SK-N-SH (cell line): Measurements from ENCODE around the gene PTPN14. TPM values are rescaled to one million over a fixed set of nuclear protein-coding genes. Genes with fewer than 3 reads are reported as not detected.

Experiments used
- CTCF ChIA-PET: fragments of 300-600, 350-600 bp; formaldehyde crosslinking; extraction: SDS; loops from one replicate; lab custom pipeline; 2021; lab: Yijun Ruan, JAX
- POLR2A ChIA-PET: fragments of 350-600 bp; sonication (Branson Sonifier 250); formaldehyde crosslinking; extraction: SDS; loops from one replicate; lab custom pipeline; 2020; ENCODE audit warnings: antibody characterized with exemption, inconsistent platforms; lab: Yijun Ruan, JAX
- DNase-seq: peaks from one replicate; pipeline ENCODE4 v3.0.0; 2012
- H2AFZ ChIP-seq: fragments of 200-600 bp; sonication (generic); 2 replicates; pipeline ENCODE4 v1.8.1; 2016; ENCODE audit warnings: antibody characterized with exemption, mild to moderate bottlenecking, low read depth
- H3F3A ChIP-seq: fragments of 200-600 bp; sonication (generic); replicated peaks from 2 replicates; pipeline ENCODE3; 2016; ENCODE audit warnings: antibody characterized with exemption, mild to moderate bottlenecking; ENCODE audit not compliant: insufficient read depth
- H3K27ac ChIP-seq, 2 experiments: fragments of 200-500 bp in 1 of 2; fragments of 200-600 bp in 1 of 2; sonication (Bioruptor generic) in 1 of 2; sonication (generic), shearing (Covaris generic) in 1 of 2; 2 replicates each; pipeline versions ENCODE4 v1.5.1 to v1.6.1; 2014 to 2016; ENCODE audit warnings: low read depth in 2 of 2, inconsistent platforms in 1 of 2, low read length in 1 of 2, mild to moderate bottlenecking in 1 of 2, mixed read lengths in 1 of 2
- H3K27me3 ChIP-seq: fragments of 200-600 bp; sonication (generic), shearing (Covaris generic); 2 replicates; pipeline ENCODE4 v1.6.1; 2016; ENCODE audit warnings: mixed run types; ENCODE audit not compliant: insufficient read depth
- H3K36me3 ChIP-seq, 2 experiments: fragments of 200-500 bp in 1 of 2; fragments of 200-600 bp in 1 of 2; sonication (Bioruptor generic) in 1 of 2; sonication (generic) in 1 of 2; replicated peaks in 1 of 2; 2 replicates each; pipeline versions ENCODE3 to v1.5.1; 2014 to 2016; ENCODE audit warnings: low read length in 1 of 2, mild to moderate bottlenecking in 1 of 2; ENCODE audit not compliant: insufficient read depth in 2 of 2, control insufficient read depth in 1 of 2
- H3K4me1 ChIP-seq, 2 experiments: fragments of 200-500 bp in 1 of 2; fragments of 200-600 bp in 1 of 2; sonication (Bioruptor generic) in 1 of 2; sonication (generic), shearing (Covaris generic) in 1 of 2; 2 replicates each; pipeline versions ENCODE4 v1.5.1 to v1.6.1; 2014 to 2016; ENCODE audit warnings: low read depth in 1 of 2, low read length in 1 of 2, mixed run types in 1 of 2; ENCODE audit not compliant: insufficient read depth in 2 of 2, control insufficient read depth in 1 of 2
- H3K4me2 ChIP-seq: fragments of 200-600 bp; sonication (generic), shearing (Covaris generic); 2 replicates; pipeline ENCODE4 v1.6.1; 2017; ENCODE audit warnings: mixed run types
- H3K4me3 ChIP-seq, 2 experiments: fragments of 200-500 bp in 1 of 2; fragments of 200-600 bp in 1 of 2; sonication (Bioruptor generic) in 1 of 2; sonication (generic), shearing (Covaris generic) in 1 of 2; 2 replicates each; pipeline versions ENCODE4 v1.5.1 to v1.8.1; 2014 to 2016; ENCODE audit warnings: low read depth in 2 of 2, inconsistent platforms in 1 of 2, low read length in 1 of 2, mild to moderate bottlenecking in 1 of 2, mixed read lengths in 1 of 2, moderate library complexity in 1 of 2
- H3K79me2 ChIP-seq: fragments of 200-600 bp; sonication (generic); 2 replicates; pipeline ENCODE4 v1.8.1; 2017; ENCODE audit warnings: mild to moderate bottlenecking; ENCODE audit not compliant: insufficient read depth
- H3K9ac ChIP-seq: fragments of 200-600 bp; sonication (generic); 2 replicates; pipeline ENCODE4 v1.6.1; 2017; ENCODE audit warnings: mixed run types
- H3K9me2 ChIP-seq: fragments of 200-600 bp; sonication (generic); 2 replicates; pipeline ENCODE4 v1.6.1; 2017; ENCODE audit warnings: mixed run types
- H3K9me3 ChIP-seq: fragments of 200-600 bp; sonication (generic); 2 replicates; pipeline ENCODE4 v1.6.1; 2017; ENCODE audit warnings: mixed run types, mild to moderate bottlenecking, moderate library complexity
- H4K20me1 ChIP-seq: fragments of 200-600 bp; sonication (generic); 2 replicates; pipeline ENCODE4 v1.6.1; 2017; ENCODE audit warnings: mild to moderate bottlenecking, mixed run types; ENCODE audit not compliant: insufficient read depth
- ELF1 ChIP-seq: IDR thresholded peaks from 2 replicates; pipeline ENCODE4 v1.4.0; 2012
- FOSL2 ChIP-seq: IDR thresholded peaks from 2 replicates; pipeline ENCODE4 v1.4.0; 2012; ENCODE audit warnings: low read depth, mild to moderate bottlenecking, moderate library complexity, borderline replicate concordance
- FOXJ3 ChIP-seq: sonication (generic); formaldehyde crosslinking; IDR thresholded peaks from 2 replicates; pipeline ENCODE4 v1.5.1; 2020; ENCODE audit warnings: mild to moderate bottlenecking, missing genetic modification reagents
- FOXM1 ChIP-seq: IDR thresholded peaks from 2 replicates; pipeline ENCODE4 v1.4.0; 2012; ENCODE audit warnings: low read depth, mild to moderate bottlenecking
- GABPA ChIP-seq: IDR thresholded peaks from 2 replicates; pipeline ENCODE4 v1.4.0; 2012; ENCODE audit warnings: low read depth, mild to moderate bottlenecking
- JUND ChIP-seq: IDR thresholded peaks from 2 replicates; pipeline ENCODE4 v1.4.0; 2012
- MXI1 ChIP-seq: IDR thresholded peaks from 2 replicates; pipeline ENCODE4 v1.6.1; 2012; ENCODE audit warnings: mild to moderate bottlenecking, low read depth, low read length, improper control_type of control experiment
- NRF1 ChIP-seq: IDR thresholded peaks from 2 replicates; pipeline ENCODE4 v1.6.1; 2012; ENCODE audit warnings: low read depth, mild to moderate bottlenecking, low read length
- RFX5 ChIP-seq: IDR thresholded peaks from 2 replicates; pipeline ENCODE4 v1.6.1; 2012; ENCODE audit warnings: mild to moderate bottlenecking, improper control_type of control experiment, low read length
- RXRA ChIP-seq: IDR thresholded peaks from 2 replicates; pipeline ENCODE4 v1.4.0; 2012; ENCODE audit warnings: low read depth, mild to moderate bottlenecking, borderline replicate concordance
- TAF1 ChIP-seq: IDR thresholded peaks from 2 replicates; pipeline ENCODE4 v1.6.1; 2012; ENCODE audit warnings: low read depth, mild to moderate bottlenecking, low read length, moderate library complexity, borderline replicate concordance
- TEAD4 ChIP-seq: IDR thresholded peaks from 2 replicates; pipeline ENCODE4 v1.4.0; 2012; ENCODE audit warnings: mild to moderate bottlenecking, borderline replicate concordance; ENCODE audit not compliant: insufficient read depth
- polyA plus RNA-seq, 3 experiments: library from polyadenylated mRNA; depleted of rRNA; stranded (reverse); fragments of >200 nt; gene quantifications; 2 replicates each; pipeline ENCODE4 v1.2.3, GENCODE V29; 2012
- TF ChIP-seq, protein P1 (sequence below): IDR thresholded peaks from 2 replicates; pipeline ENCODE4 v1.4.0; 2012; ENCODE audit warnings: low read depth
- TF ChIP-seq, protein P2 (sequence below): fragments of 150-350 bp; IDR thresholded peaks from 2 replicates; pipeline ENCODE4 v1.6.1; 2017; ENCODE audit warnings: antibody characterized with exemption, low read length, low read depth, borderline replicate concordance
- TF ChIP-seq, protein P3 (sequence below): IDR thresholded peaks from 2 replicates; pipeline ENCODE4 v1.6.1; 2012; ENCODE audit warnings: mild to moderate bottlenecking, low read depth, low read length, moderate library complexity
- TF ChIP-seq, protein P4 (sequence below): IDR thresholded peaks from 2 replicates; pipeline ENCODE4 v1.4.0; 2012; ENCODE audit warnings: low read depth, borderline replicate concordance

The PTPN14 gene
- polyA plus RNA-seq, 1 of the 3 experiments (the other 2 are of a cell fraction) = 12.8 TPM

DNA sequence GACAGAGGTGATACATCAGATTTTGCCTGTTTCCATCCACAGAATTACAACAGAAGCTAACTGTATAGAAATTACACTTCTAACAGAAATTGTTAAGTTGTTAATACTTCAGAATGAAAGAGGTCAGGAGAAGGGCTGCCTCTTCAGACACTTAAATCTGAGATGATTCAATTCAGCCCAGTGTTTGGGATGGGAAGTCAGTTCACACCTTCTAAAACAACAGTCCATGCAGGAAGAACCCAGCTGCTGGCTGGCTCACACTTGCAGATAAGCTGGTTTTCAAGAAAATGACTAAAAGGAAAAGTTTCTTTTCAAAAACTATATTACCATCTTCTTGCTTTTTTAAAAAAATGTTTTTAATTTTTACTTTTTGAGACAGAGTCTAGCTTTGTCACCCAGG, 138.1 kb downstream of the PTPN14 start:
- peaks cover 85% of the 10 kb centered on the region for H3K79me2 ChIP-seq
- peaks cover 2 to 46% of the 10 kb centered on the region in 2 experiments for H3K36me3 ChIP-seq
- DNase-seq = no peak
- H3K9ac ChIP-seq = no peak overlapping the region
- H2AFZ ChIP-seq = no peak overlapping the region
- H3F3A ChIP-seq = peaks cover 10% of the 10 kb centered on the region
- H3K9me3 ChIP-seq = no peaks in the 10 kb centered on the region
- no peak overlapping the region for H3K4me2 ChIP-seq
- peaks cover 0 to 24% of the 10 kb centered on the region in 2 experiments for H3K4me1 ChIP-seq
- H3K9me2 ChIP-seq = no peaks in the 10 kb centered on the region
- no peaks in the 10 kb centered on the region for H3K27me3 ChIP-seq
- POLR2A ChIA-PET = no interaction called here
- H3K27ac ChIP-seq = no peak overlapping the region
- H3K4me3 ChIP-seq = no peak overlapping the region
- H4K20me1 ChIP-seq = peaks cover 3% of the 10 kb centered on the region
- no peak for TF ChIP-seq JUND
- TF ChIP-seq, protein P1, sequence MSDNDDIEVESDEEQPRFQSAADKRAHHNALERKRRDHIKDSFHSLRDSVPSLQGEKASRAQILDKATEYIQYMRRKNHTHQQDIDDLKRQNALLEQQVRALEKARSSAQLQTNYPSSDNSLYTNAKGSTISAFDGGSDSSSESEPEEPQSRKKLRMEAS = no peak
- no peak for TF ChIP-seq RFX5
- TF ChIP-seq TAF1 = no peak
- no peak for TF ChIP-seq GABPA
- TF ChIP-seq TEAD4 = no peak
- no peak for TF ChIP-seq FOXJ3
- TF ChIP-seq, protein P2, sequence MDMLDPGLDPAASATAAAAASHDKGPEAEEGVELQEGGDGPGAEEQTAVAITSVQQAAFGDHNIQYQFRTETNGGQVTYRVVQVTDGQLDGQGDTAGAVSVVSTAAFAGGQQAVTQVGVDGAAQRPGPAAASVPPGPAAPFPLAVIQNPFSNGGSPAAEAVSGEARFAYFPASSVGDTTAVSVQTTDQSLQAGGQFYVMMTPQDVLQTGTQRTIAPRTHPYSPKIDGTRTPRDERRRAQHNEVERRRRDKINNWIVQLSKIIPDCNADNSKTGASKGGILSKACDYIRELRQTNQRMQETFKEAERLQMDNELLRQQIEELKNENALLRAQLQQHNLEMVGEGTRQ = no peak
- TF ChIP-seq ELF1 = no peak
- TF ChIP-seq, protein P3, sequence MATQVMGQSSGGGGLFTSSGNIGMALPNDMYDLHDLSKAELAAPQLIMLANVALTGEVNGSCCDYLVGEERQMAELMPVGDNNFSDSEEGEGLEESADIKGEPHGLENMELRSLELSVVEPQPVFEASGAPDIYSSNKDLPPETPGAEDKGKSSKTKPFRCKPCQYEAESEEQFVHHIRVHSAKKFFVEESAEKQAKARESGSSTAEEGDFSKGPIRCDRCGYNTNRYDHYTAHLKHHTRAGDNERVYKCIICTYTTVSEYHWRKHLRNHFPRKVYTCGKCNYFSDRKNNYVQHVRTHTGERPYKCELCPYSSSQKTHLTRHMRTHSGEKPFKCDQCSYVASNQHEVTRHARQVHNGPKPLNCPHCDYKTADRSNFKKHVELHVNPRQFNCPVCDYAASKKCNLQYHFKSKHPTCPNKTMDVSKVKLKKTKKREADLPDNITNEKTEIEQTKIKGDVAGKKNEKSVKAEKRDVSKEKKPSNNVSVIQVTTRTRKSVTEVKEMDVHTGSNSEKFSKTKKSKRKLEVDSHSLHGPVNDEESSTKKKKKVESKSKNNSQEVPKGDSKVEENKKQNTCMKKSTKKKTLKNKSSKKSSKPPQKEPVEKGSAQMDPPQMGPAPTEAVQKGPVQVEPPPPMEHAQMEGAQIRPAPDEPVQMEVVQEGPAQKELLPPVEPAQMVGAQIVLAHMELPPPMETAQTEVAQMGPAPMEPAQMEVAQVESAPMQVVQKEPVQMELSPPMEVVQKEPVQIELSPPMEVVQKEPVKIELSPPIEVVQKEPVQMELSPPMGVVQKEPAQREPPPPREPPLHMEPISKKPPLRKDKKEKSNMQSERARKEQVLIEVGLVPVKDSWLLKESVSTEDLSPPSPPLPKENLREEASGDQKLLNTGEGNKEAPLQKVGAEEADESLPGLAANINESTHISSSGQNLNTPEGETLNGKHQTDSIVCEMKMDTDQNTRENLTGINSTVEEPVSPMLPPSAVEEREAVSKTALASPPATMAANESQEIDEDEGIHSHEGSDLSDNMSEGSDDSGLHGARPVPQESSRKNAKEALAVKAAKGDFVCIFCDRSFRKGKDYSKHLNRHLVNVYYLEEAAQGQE = no peak
- TF ChIP-seq RXRA = no peak
- no peak for TF ChIP-seq MXI1
- no peak for TF ChIP-seq NRF1
- TF ChIP-seq, protein P4, sequence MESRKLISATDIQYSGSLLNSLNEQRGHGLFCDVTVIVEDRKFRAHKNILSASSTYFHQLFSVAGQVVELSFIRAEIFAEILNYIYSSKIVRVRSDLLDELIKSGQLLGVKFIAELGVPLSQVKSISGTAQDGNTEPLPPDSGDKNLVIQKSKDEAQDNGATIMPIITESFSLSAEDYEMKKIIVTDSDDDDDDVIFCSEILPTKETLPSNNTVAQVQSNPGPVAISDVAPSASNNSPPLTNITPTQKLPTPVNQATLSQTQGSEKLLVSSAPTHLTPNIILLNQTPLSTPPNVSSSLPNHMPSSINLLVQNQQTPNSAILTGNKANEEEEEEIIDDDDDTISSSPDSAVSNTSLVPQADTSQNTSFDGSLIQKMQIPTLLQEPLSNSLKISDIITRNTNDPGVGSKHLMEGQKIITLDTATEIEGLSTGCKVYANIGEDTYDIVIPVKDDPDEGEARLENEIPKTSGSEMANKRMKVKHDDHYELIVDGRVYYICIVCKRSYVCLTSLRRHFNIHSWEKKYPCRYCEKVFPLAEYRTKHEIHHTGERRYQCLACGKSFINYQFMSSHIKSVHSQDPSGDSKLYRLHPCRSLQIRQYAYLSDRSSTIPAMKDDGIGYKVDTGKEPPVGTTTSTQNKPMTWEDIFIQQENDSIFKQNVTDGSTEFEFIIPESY = no peak
- TF ChIP-seq FOSL2 = no peak
- no peak for TF ChIP-seq FOXM1
- TF ChIP-seq, all 33 proteins: peak for 0
- CTCF ChIA-PET = interaction anchor here (0.9 to 1.4 kb wide), 2 partner anchors 8 to 80 kb away, joined by 3 read pairs; no protein-coding TSS in a partner anchor
